Measurements from ENCODE around the gene UNK. TPM values are rescaled to one million over a fixed set of nuclear protein-coding genes. Genes with fewer than 3 reads are reported as not detected.

Gene UNK
- total and polyA plus RNA-seq, 2 of the 13 experiments (the other 11 are each of a cell fraction or from before 2014, with no cell fraction given) = 31.6 to 33.0 TPM

DNA sequence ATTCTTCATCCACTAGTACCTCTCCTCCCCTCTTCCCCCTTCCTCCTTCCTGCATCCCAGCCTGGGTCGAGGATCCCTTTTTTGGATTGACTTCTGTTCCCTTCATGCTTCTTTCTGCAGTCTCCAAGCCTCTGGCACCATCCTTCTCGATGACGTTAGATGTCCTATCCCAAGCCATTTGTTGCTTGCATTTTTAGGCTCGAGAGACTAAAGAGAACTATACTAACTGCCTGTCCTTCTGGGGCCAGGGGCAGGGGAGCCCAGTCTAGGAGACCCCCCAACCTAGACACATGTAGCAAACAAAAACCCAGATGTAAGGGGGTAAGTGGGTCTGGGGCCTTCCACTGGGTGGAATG, 23.9 kb downstream of the UNK start:
- intact Hi-C loops (cut with micrococcal nuclease; ENCODE audit: unreplicated experiment) (no loop called here), in situ Hi-C loops (cut with HindIII; ENCODE audit: extremely low pct_ligation_motif_present, low pct_unique_long_range_greater_than_20kb) (no loop called here)
- H4K20me1 ChIP-seq (ENCODE audit: insufficient read depth, low read length) = no peaks in the 10 kb centered on the region
- 94% methylated on average over 4 of the region's 4 CpGs for WGBS (ENCODE audit: low lambda C conversion rate)
- no peak for FAIRE-seq
- CTCF ChIA-PET (ENCODE audit: low intra/inter-chr PET ratio, low total read pairs) = no interaction called here
- H3K9me3 ChIP-seq (ENCODE audit: low read length) = no peaks in the 10 kb centered on the region
- H3K9ac ChIP-seq (ENCODE audit: insufficient read depth, low read depth, low read length) = no peak overlapping the region
- no peaks in the 10 kb centered on the region for H3K4me1 ChIP-seq (ENCODE audit: insufficient read depth, low read length)
- no peak for TF ChIP-seq ZKSCAN8 (CRISPR knock-in tag; IDR thresholded peaks at IDR 0.05; ENCODE audit: borderline replicate concordance)
- TF ChIP-seq GLMP (CRISPR knock-in tag; IDR thresholded peaks at IDR 0.05; ENCODE audit: borderline replicate concordance) = no peak
- TF ChIP-seq TBL1XR1 (IDR thresholded peaks at IDR 0.05; ENCODE audit: borderline replicate concordance, low read length, partially characterized antibody) = no peak
- TF ChIP-seq ZNF577 (CRISPR knock-in tag; IDR thresholded peaks at IDR 0.05; ENCODE audit: borderline replicate concordance, low read depth) = no peak
- TF ChIP-seq ZNF460 (CRISPR knock-in tag; IDR thresholded peaks at IDR 0.05; ENCODE audit: borderline replicate concordance) = no peak
- DNase-seq (ENCODE audit: low spot score) = no peak
- H3K27me3 ChIP-seq (ENCODE audit: control insufficient read depth in 1 of 2, insufficient read depth in 2 of 2, low read length in 2 of 2) = no peaks in the 10 kb centered on the region
- POLR2A ChIA-PET = interaction anchor here (3.0 kb wide), 1 partner anchor 29 kb away, joined by 11 read pairs; a partner anchor contains a TSS
- ATAC-seq = no peak
- H3K79me2 ChIP-seq (ENCODE audit: insufficient read depth, low read length) = peaks cover 7% of the 10 kb centered on the region
- no peak overlapping the region for H3K4me2 ChIP-seq (ENCODE audit: low read depth, low read length)
- H3K36me3 ChIP-seq (replicated peaks in 1 of 2; ENCODE audit: control insufficient read depth in 1 of 2, insufficient read depth in 2 of 2, low read length in 2 of 2) = peaks cover 39 to 49% of the 10 kb centered on the region in 2 experiments
- no TSS peak for BruUV-seq (replicated peaks)
- no peak overlapping the region for H2AFZ ChIP-seq (ENCODE audit: low read length)
- no peak overlapping the region for H3K4me3 ChIP-seq (replicated peaks in 1 of 3; ENCODE audit: insufficient read depth in 1 of 3, low read depth in 2 of 3, low read length in 3 of 3)
- no peak overlapping the region for H3K27ac ChIP-seq (ENCODE audit: extremely low read length, insufficient read depth, low read length)

GRCh38 chr17:75808905-75809621, 24.5 kb downstream of the UNK start:
- in situ Hi-C loops (cut with HindIII; ENCODE audit: extremely low pct_ligation_motif_present, low pct_unique_long_range_greater_than_20kb) = no loop called here
- no peak overlapping the region for H2AFZ ChIP-seq (ENCODE audit: low read length)
- 97% methylated on average over 18 of the region's 18 CpGs for WGBS (ENCODE audit: low lambda C conversion rate)
- POLR2A ChIA-PET = interaction anchor here (3.0 kb wide), 1 partner anchor 29 kb away, joined by 11 read pairs; a partner anchor contains a TSS
- no peak overlapping the region for H3K4me2 ChIP-seq (ENCODE audit: low read depth, low read length)
- no peak overlapping the region for H3K4me3 ChIP-seq (replicated peaks in 1 of 3; ENCODE audit: insufficient read depth in 1 of 3, low read depth in 2 of 3, low read length in 3 of 3)
- H3K9me3 ChIP-seq (ENCODE audit: low read length) = no peaks in the 10 kb centered on the region
- ATAC-seq (no peak; the same call in 2 of the 3 replicates), DNase-seq (ENCODE audit: low spot score) (no peak), FAIRE-seq (no peak)
- H4K20me1 ChIP-seq (ENCODE audit: insufficient read depth, low read length) = no peaks in the 10 kb centered on the region
- CTCF ChIA-PET (ENCODE audit: low intra/inter-chr PET ratio, low total read pairs) = no interaction called here
- intact Hi-C loops (cut with micrococcal nuclease; ENCODE audit: unreplicated experiment) = no loop called here
- BruUV-seq (replicated peaks) = no TSS peak
- no peak overlapping the region for H3K9ac ChIP-seq (ENCODE audit: insufficient read depth, low read depth, low read length)
- H3K79me2 ChIP-seq (ENCODE audit: insufficient read depth, low read length) = peaks cover 7% of the 10 kb centered on the region
- no peak overlapping the region for H3K27ac ChIP-seq (ENCODE audit: extremely low read length, insufficient read depth, low read length)
- H3K4me1 ChIP-seq (ENCODE audit: insufficient read depth, low read length) = no peaks in the 10 kb centered on the region
- H3K27me3 ChIP-seq (ENCODE audit: control insufficient read depth in 1 of 2, insufficient read depth in 2 of 2, low read length in 2 of 2) = no peaks in the 10 kb centered on the region
- H3K36me3 ChIP-seq (replicated peaks in 1 of 2; ENCODE audit: control insufficient read depth in 1 of 2, insufficient read depth in 2 of 2, low read length in 2 of 2) = peaks cover 42 to 54% of the 10 kb centered on the region in 2 experiments
- TF ChIP-seq ZNF709 (CRISPR knock-in tag; IDR thresholded peaks at IDR 0.05) (no peak), KAT8 (CRISPR knock-in tag; IDR thresholded peaks at IDR 0.05) (no peak), ZNF746 (CRISPR knock-in tag; IDR thresholded peaks at IDR 0.05) (no peak), KDM5A (IDR thresholded peaks at IDR 0.05; ENCODE audit: borderline replicate concordance, low read length) (no peak)
- TF ChIP-seq, protein P1, sequence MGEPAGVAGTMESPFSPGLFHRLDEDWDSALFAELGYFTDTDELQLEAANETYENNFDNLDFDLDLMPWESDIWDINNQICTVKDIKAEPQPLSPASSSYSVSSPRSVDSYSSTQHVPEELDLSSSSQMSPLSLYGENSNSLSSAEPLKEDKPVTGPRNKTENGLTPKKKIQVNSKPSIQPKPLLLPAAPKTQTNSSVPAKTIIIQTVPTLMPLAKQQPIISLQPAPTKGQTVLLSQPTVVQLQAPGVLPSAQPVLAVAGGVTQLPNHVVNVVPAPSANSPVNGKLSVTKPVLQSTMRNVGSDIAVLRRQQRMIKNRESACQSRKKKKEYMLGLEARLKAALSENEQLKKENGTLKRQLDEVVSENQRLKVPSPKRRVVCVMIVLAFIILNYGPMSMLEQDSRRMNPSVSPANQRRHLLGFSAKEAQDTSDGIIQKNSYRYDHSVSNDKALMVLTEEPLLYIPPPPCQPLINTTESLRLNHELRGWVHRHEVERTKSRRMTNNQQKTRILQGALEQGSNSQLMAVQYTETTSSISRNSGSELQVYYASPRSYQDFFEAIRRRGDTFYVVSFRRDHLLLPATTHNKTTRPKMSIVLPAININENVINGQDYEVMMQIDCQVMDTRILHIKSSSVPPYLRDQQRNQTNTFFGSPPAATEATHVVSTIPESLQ (CRISPR knock-in tag; conservative IDR thresholded peaks at IDR 0.05) = no peak
- TF ChIP-seq, protein P2, sequence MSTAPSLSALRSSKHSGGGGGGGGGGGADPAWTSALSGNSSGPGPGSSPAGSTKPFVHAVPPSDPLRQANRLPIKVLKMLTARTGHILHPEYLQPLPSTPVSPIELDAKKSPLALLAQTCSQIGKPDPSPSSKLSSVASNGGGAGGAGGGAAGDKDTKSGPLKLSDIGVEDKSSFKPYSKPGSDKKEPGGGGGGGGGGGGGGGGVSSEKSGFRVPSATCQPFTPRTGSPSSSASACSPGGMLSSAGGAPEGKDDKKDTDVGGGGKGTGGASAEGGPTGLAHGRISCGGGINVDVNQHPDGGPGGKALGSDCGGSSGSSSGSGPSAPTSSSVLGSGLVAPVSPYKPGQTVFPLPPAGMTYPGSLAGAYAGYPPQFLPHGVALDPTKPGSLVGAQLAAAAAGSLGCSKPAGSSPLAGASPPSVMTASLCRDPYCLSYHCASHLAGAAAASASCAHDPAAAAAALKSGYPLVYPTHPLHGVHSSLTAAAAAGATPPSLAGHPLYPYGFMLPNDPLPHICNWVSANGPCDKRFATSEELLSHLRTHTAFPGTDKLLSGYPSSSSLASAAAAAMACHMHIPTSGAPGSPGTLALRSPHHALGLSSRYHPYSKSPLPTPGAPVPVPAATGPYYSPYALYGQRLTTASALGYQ (CRISPR knock-in tag; IDR thresholded peaks at IDR 0.05) = no peak

All from HepG2 (cell line).